Left lung (tissue), 10 donors: ENCODE data around the gene TTC39B. TPM values are rescaled to one million over a fixed set of nuclear protein-coding genes. Genes with fewer than 3 reads are reported as not detected.

Experiments used
- ATAC-seq: fragments of 200-7000 bp; cut with Tn5 transposase; one replicate; pipeline ENCODE4 v1.9.1; 2020; ENCODE audit warnings: moderate library complexity
- DNase-seq, 4 donors: peaks; one replicate each; pipeline ENCODE4 v3.0.0-alpha.2; 2013 to 2020
- H3K27ac ChIP-seq, 2 donors: fragments of 200-600 bp; sonication (generic) in 1 of 2; one replicate each; pipeline versions ENCODE4 v1.5.0 to v1.8.0; 2020 to 2021
- H3K27me3 ChIP-seq, 2 donors: fragments of 200-600 bp; sonication (generic) in 1 of 2; one replicate each; pipeline versions ENCODE4 v1.5.0 to v1.8.0; 2020 to 2021
- H3K36me3 ChIP-seq, 2 donors: fragments of 200-600 bp; sonication (generic) in 1 of 2; one replicate each; pipeline versions ENCODE4 v1.5.0 to v1.8.0; 2020 to 2021
- H3K4me1 ChIP-seq, 2 donors: fragments of 200-600 bp; one replicate each; pipeline ENCODE4 v1.8.0; 2021
- H3K4me3 ChIP-seq, 2 donors: fragments of 200-600 bp; sonication (generic) in 1 of 2; one replicate each; pipeline versions ENCODE4 v1.5.0 to v1.8.0; 2020 to 2021; ENCODE audit warnings: mild to moderate bottlenecking in 1 of 2
- H3K9me3 ChIP-seq, 2 donors: fragments of 200-600 bp; sonication (generic) in 1 of 2; one replicate each; pipeline versions ENCODE4 v1.5.0 to v1.8.0; 2020 to 2021
- intact Hi-C, 2 donors: fragments of 100-400 bp; cut with DNase I; formaldehyde crosslinking; loops; one replicate each; pipeline versions ENCODE4 v1.11.2 to v1.14.2; 2022
- polyA plus RNA-seq, 6 donors: library from polyadenylated mRNA; unstranded; fragments of 120-200 nt; gene quantifications; one replicate each; pipeline ENCODE4 v1.2.1, GENCODE V29; 2013; ENCODE audit not compliant: insufficient read length in 6 of 6
- total RNA-seq, 2 donors: library from RNA; stranded (reverse); fragmentation: NEBNext Ultra II Directional; extraction: Animal tissue kit (Norgen Biotek cat#: 25700); gene quantifications; one replicate each; pipeline ENCODE4 v1.2.1, GENCODE V29; 2021
- TF ChIP-seq, protein P1 (sequence below), 2 donors: fragments of 200-600 bp; sonication (generic) in 1 of 2; IDR thresholded peaks; one replicate each; pipeline versions ENCODE4 v1.5.0 to v1.8.0; 2021; ENCODE audit warnings: antibody characterized with exemption in 2 of 2
- donor health status: DM: no; HTN: yes; CAD: no.
- donor health status: DM: no; HTN: no; CAD: no.

Gene TTC39B
- total and polyA plus RNA-seq, 8 donors, result 10.7 to 23.2 (median 13.1) TPM

DNA sequence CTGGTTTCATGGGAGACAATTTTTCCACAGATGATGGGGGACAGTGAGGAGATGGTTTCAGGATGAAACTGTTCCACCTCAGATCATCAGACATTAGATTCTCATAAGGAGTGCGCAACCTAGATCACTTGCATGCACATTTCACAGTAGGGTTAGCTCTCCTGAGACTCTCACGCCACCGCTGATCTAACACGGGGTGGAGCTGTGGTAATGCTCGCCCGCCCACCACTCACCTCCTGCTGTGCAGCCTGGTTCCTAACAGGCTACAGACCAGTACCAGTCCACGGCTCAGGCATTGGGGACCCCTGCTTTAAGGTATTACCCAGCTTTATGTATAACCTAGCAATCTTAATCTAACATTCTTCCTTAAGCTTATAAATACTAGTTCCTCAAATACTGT, 35.6 kb downstream of the TTC39B start:
- DNase-seq, result no peak
- Histone ChIP-seq H3K27me3 (no peaks in the 10 kb centered on the region), H3K9me3 (no peaks in the 10 kb centered on the region), H3K27ac (no peak overlapping the region), H3K4me3 (no peak overlapping the region), H3K36me3 (no peaks in the 10 kb centered on the region), H3K4me1 (peaks cover 0 to 4% of the 10 kb centered on the region in 2 donors)
- TF ChIP-seq, protein P1, sequence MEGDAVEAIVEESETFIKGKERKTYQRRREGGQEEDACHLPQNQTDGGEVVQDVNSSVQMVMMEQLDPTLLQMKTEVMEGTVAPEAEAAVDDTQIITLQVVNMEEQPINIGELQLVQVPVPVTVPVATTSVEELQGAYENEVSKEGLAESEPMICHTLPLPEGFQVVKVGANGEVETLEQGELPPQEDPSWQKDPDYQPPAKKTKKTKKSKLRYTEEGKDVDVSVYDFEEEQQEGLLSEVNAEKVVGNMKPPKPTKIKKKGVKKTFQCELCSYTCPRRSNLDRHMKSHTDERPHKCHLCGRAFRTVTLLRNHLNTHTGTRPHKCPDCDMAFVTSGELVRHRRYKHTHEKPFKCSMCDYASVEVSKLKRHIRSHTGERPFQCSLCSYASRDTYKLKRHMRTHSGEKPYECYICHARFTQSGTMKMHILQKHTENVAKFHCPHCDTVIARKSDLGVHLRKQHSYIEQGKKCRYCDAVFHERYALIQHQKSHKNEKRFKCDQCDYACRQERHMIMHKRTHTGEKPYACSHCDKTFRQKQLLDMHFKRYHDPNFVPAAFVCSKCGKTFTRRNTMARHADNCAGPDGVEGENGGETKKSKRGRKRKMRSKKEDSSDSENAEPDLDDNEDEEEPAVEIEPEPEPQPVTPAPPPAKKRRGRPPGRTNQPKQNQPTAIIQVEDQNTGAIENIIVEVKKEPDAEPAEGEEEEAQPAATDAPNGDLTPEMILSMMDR (IDR thresholded peaks at IDR 0.05), result no peak
- intact Hi-C loops, result no loop called here
- ATAC-seq, result no peak

DNA sequence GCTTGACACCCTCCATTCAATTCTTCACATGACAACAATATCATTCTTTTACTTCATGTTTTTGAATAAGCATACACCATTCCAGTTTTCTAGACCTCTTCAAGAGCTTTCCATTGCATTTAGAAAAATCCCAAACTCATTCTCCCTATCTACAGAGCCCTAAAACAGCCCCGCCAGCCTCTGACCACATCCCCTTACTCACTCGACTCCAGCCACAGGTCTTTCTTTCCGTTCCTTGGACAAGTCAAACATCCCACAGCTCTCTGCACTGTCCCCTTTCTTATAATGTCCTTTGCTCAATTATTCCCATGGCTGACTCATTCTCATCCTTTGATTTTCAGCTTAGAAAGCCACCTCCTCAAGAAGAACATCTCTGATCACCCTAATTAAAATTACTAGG, 38.2 kb downstream of the TTC39B start:
- H3K36me3 ChIP-seq, result no peaks in the 10 kb centered on the region

DNA sequence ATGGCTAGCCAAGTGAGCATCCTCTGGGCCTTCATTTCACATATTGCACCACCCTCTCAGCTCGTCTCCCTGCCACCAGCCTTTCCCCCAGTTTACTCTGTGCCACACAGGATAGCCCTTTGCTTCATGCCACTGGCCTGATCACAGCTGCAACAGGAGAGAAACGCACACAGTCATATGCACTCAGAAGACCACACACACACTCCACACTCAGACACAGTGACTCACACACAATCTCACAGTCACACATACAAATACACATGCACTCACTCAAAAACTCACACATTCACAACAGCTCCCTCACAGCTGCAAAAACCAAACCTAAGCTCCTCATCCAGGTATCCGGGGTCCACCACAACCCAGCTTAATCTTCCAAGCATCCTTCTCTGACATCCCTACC, 38.7 kb downstream of the TTC39B start:
- Histone ChIP-seq H3K4me1 (peaks cover 0 to 4% of the 10 kb centered on the region in 2 donors), H3K27ac (no peak overlapping the region), H3K9me3 (no peaks in the 10 kb centered on the region), H3K27me3 (no peaks in the 10 kb centered on the region), H3K4me3 (no peak overlapping the region), H3K36me3 (no peaks in the 10 kb centered on the region)
- ATAC-seq, result no peak
- intact Hi-C loops, result no loop called here
- DNase-seq, result no peak
- TF ChIP-seq, protein P1 (IDR thresholded peaks at IDR 0.05), result no peak

More for the DNA sequence above, 38.2 kb downstream of the TTC39B start:
- DNase-seq, result no peak
- Histone ChIP-seq H3K9me3 (no peaks in the 10 kb centered on the region), H3K27me3 (no peaks in the 10 kb centered on the region), H3K4me1 (peaks cover 0 to 4% of the 10 kb centered on the region in 2 donors), H3K27ac (no peak overlapping the region), H3K4me3 (no peak overlapping the region)
- intact Hi-C loops, result no loop called here
- TF ChIP-seq, protein P1 (IDR thresholded peaks at IDR 0.05), result no peak
- no peak for ATAC-seq

DNA sequence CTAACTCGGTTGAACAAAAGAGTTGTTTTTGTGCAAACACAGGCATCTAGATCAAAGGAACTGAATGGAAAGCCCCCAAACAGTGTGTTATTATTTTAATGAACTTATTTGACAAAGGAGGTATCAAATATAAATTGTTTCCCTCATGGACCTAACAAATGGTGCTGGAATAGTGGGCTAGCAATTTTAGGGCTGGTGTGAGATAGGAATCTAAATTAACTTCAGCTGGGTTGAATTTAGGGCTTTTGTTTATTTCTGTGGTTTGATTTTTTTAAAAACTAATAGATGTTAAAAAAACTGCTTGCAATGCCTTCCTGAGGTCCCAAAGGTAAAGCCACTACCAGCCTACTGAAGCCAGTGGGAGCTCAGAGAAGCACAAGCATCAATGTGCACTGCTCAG, 42.1 kb downstream of the TTC39B start:
- no peaks in the 10 kb centered on the region for H3K27me3 ChIP-seq
- TF ChIP-seq, protein P1 (IDR thresholded peaks at IDR 0.05), result no peak
- no peak overlapping the region for H3K27ac ChIP-seq
- H3K4me1 ChIP-seq, result no peaks in the 10 kb centered on the region
- intact Hi-C loops, result no loop called here
- no peak overlapping the region for H3K4me3 ChIP-seq
- ATAC-seq (no peak), DNase-seq (no peak)
- no peaks in the 10 kb centered on the region for H3K36me3 ChIP-seq
- no peaks in the 10 kb centered on the region for H3K9me3 ChIP-seq

DNA sequence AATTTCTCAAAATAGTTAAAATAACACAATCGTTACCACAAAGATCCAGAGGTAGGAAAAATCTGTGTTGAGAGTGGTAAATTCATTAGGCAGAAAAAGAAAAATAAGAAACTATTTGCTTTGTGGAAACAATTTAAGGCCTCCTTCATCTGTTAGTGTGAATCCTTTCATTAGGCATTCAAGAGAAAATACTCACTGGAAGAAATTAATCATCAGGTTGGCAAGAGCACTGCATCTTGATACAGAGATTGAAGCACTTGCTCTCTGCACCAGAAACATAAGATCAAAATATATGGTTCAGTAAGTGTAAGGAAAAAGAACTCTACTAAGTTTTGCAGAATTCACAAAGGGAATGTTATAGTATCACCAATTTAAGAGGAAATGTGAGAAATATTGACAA, 44.4 kb downstream of the TTC39B start:
- H3K4me3 ChIP-seq, result no peak overlapping the region
- H3K27ac ChIP-seq, result no peak overlapping the region
- H3K4me1 ChIP-seq, result no peaks in the 10 kb centered on the region
- no peaks in the 10 kb centered on the region for H3K27me3 ChIP-seq
- no peaks in the 10 kb centered on the region for H3K9me3 ChIP-seq
- no peak for DNase-seq
- no peak for ATAC-seq
- TF ChIP-seq, protein P1 (IDR thresholded peaks at IDR 0.05), result no peak
- H3K36me3 ChIP-seq, result no peaks in the 10 kb centered on the region
- intact Hi-C loops, result no loop called here
